B cell (primary cell): ENCODE measurements around the gene ARHGAP26. TPM values are rescaled to one million over a fixed set of nuclear protein-coding genes. Genes with fewer than 3 reads are reported as not detected.

Experiments used
- ATAC-seq: fragments of 200-7000 bp; cut with Tn5 transposase; one replicate; pipeline ENCODE4 v1.10.0; 2021; ENCODE audit warnings: low read depth, mild to moderate bottlenecking, moderate number of reproducible peaks, moderate library complexity
- CTCF ChIA-PET: fragments of 350-600 bp; sonication (Branson Sonifier 250); formaldehyde crosslinking; loops from one replicate; lab custom pipeline; 2021; ENCODE audit warnings: antibody characterized with exemption, inconsistent platforms; lab: Charles Lee
- POLR2A ChIA-PET: fragments of 350-600 bp; sonication (Branson Sonifier 250); formaldehyde crosslinking; loops from one replicate; lab custom pipeline; 2021; ENCODE audit warnings: antibody characterized with exemption; lab: Charles Lee
- DNase-seq: peaks from one replicate; pipeline ENCODE4 v3.0.0; 2013
- H2AFZ ChIP-seq: 2 replicates; pipeline ENCODE4 v1.6.1; 2012; ENCODE audit warnings: mild to moderate bottlenecking, low read depth, low read length; ENCODE audit not compliant: insufficient read depth, poor library complexity, severe bottlenecking
- H3K27ac ChIP-seq, 2 donors: 1 replicate in 1 of 2; 2 replicates in 1 of 2; pipeline ENCODE4 v1.5.1; 2012 to 2013; ENCODE audit warnings: low read length in 2 of 2, mild to moderate bottlenecking in 2 of 2, moderate library complexity in 1 of 2
- H3K27me3 ChIP-seq, 4 experiments: fragments of 200-600 bp in 1 of 4; sonication (generic) in 1 of 4; replicated peaks in 1 of 4; 1 replicate in 2 of 4; 2 replicates in 2 of 4; pipeline versions ENCODE4 v1.6.1 to v1.7.0; 2013 to 2016; ENCODE audit warnings: low read length in 3 of 4, mild to moderate bottlenecking in 2 of 4, mixed read lengths in 1 of 4, moderate library complexity in 1 of 4; ENCODE audit not compliant: insufficient read depth in 4 of 4, control insufficient read depth in 3 of 4; ENCODE audit errors: control extremely low read depth in 1 of 4
- H3K36me3 ChIP-seq, 2 experiments: replicated peaks in 1 of 2; 1 replicate in 1 of 2; 2 replicates in 1 of 2; pipeline versions ENCODE4 v1.6.1 to v1.7.1; 2013; ENCODE audit warnings: low read length in 1 of 2; ENCODE audit not compliant: insufficient read depth in 2 of 2, control insufficient read depth in 1 of 2; ENCODE audit errors: control extremely low read depth in 1 of 2, extremely low read depth in 1 of 2
- H3K4me1 ChIP-seq, 2 donors: fragments of 200-600 bp in 1 of 2; sonication (generic) in 1 of 2; 1 replicate in 1 of 2; 2 replicates in 1 of 2; pipeline versions ENCODE4 v1.5.1 to v1.6.1; 2013 to 2017; ENCODE audit warnings: low read length in 2 of 2; ENCODE audit not compliant: control insufficient read depth in 2 of 2, insufficient read depth in 2 of 2
- H3K4me2 ChIP-seq: replicated peaks from 2 replicates; pipeline ENCODE3; 2012; ENCODE audit warnings: mild to moderate bottlenecking, low read depth, low read length; ENCODE audit not compliant: poor library complexity, severe bottlenecking
- H3K4me3 ChIP-seq, 5 experiments: fragments of 200-600 bp in 1 of 5; sonication (generic) in 1 of 5; 1 replicate in 3 of 5; 2 replicates in 2 of 5; pipeline versions ENCODE4 v1.5.1 to v1.7.0; 2011 to 2016; ENCODE audit warnings: low read length in 4 of 5, mild to moderate bottlenecking in 4 of 5, low read depth in 2 of 5, control low read depth in 1 of 5, moderate library complexity in 1 of 5; ENCODE audit not compliant: insufficient read depth in 1 of 5; ENCODE audit errors: control extremely low read depth in 1 of 5, extremely low read depth in 1 of 5
- H3K79me2 ChIP-seq: fragments of 200-600 bp; sonication (generic); one replicate; pipeline ENCODE4 v1.6.0; 2016; ENCODE audit warnings: low read length; ENCODE audit not compliant: control insufficient read depth, insufficient read depth
- H3K9ac ChIP-seq: fragments of 200-600 bp; sonication (generic); 2 replicates; pipeline ENCODE4 v1.6.1; 2017; ENCODE audit warnings: mild to moderate bottlenecking, low read length, moderate library complexity
- H3K9me3 ChIP-seq, 3 donors: one replicate each; pipeline versions ENCODE4 v1.6.1 to v1.7.1; 2013; ENCODE audit warnings: low read length in 2 of 3; ENCODE audit not compliant: control insufficient read depth in 2 of 3, insufficient read depth in 1 of 3; ENCODE audit errors: control extremely low read depth in 1 of 3
- H4K20me1 ChIP-seq: 2 replicates; pipeline ENCODE4 v1.6.0; 2012; ENCODE audit warnings: mild to moderate bottlenecking, low read length; ENCODE audit not compliant: insufficient read depth, control insufficient read depth, poor library complexity, severe bottlenecking
- H3K27ac Mint-ChIP-seq: one replicate; pipeline ENCODE4 v1.8.0; 2021; ENCODE audit warnings: mixed read lengths
- H3K27me3 Mint-ChIP-seq: one replicate; pipeline ENCODE4 v1.8.0; 2021; ENCODE audit warnings: mixed read lengths
- H3K4me1 Mint-ChIP-seq: one replicate; pipeline ENCODE4 v1.8.0; 2021; ENCODE audit warnings: mixed read lengths
- H3K4me3 Mint-ChIP-seq: one replicate; pipeline ENCODE4 v1.8.0; 2021; ENCODE audit warnings: mixed read lengths
- H3K9me3 Mint-ChIP-seq: one replicate; pipeline ENCODE4 v1.8.0; 2022; ENCODE audit warnings: mixed read lengths; ENCODE audit not compliant: insufficient read depth
- EZH2 ChIP-seq: IDR thresholded peaks from 2 replicates; pipeline ENCODE4 v1.6.1; 2012; ENCODE audit warnings: borderline replicate concordance, low read depth, mild to moderate bottlenecking, moderate library complexity, low read length; ENCODE audit not compliant: insufficient read depth, poor library complexity, severe bottlenecking
- WGBS: methylation state at CpG from one replicate; pipeline ENCODE4 v1.1.5; 2013; ENCODE audit warnings: missing lambda C conversion rate; ENCODE audit not compliant: insufficient coverage; 5-methylcytosine and 5-hydroxymethylcytosine counted together
- intact Hi-C: fragments of 100-400 bp; cut with micrococcal nuclease; formaldehyde crosslinking; loops from one replicate; pipeline ENCODE4 v1.10.0; 2022
- polyA plus RNA-seq: library from polyadenylated mRNA; depleted of rRNA; stranded (reverse); fragments of >200 nt; gene quantifications from 2 replicates; pipeline ENCODE4 v1.2.3, GENCODE V29; 2012
- total RNA-seq, 2 donors: library from RNA; stranded (reverse); fragments of 120-200 nt in 1 of 2; gene quantifications; 1 replicate in 1 of 2; 2 replicates in 1 of 2; pipeline versions ENCODE4 v1.2.3 to v1.2.4, GENCODE V29; 2013 to 2022
- TF ChIP-seq, protein P1 (sequence below): fragments of 200-600 bp; IDR thresholded peaks from one replicate; pipeline ENCODE4 v1.8.0; 2022; ENCODE audit warnings: antibody characterized with exemption, mild to moderate bottlenecking

ARHGAP26 gene
- total and polyA plus RNA-seq, 2 donors (not counting 1 experiment from before 2014, with no cell fraction given), result 1.8 to 22.5 TPM

DNA sequence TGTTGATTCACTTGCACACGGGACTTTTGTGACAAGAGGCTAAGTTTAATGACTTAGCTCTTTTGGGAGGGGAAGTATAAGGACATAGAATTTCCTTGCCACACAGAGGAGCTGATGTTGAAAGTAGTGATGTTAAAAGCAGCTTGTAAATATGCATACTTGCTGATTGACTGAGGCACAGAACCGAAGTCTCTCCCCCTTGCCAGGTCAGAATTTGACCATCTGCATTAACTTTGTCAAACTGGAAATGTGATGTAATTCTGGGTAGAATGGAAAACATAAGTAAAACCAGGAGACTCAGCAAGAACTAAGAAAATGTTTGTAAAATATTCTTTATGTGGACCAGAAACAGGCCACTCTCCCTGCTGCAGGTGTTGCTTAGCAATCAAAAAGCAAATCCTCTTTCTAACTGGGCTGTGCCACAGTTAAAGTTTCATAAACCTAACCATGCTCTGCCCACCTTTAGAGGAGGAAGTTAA is 349.2 kb downstream of the ARHGAP26 start:
- 0% methylated on average over 1 of the region's 2 CpGs for WGBS

DNA sequence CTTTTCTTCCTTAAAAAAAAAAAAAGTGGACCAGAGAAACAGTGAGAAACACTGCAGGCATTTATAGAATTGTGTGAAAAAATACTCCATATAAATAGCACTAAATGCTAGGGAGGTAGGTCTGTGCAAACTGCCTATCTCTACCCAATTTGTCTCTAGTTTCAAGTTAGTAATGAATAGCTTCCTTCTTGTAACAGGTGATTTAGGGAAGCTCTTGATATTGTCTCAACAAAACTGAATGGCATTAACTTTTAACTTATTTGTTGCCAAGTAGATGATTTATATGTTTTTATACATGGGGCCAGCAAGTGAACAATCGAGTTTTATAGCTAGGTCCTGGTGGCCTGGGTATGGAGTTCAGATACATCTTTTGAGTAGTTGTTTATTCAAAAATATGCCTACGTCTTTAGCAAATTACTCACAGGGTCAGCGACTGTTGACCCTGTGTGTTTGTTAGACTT is 349.7 kb downstream of the ARHGAP26 start:
- DNase-seq (no peak), ATAC-seq (no peak)
- Histone ChIP-seq H4K20me1 (no peaks in the 10 kb centered on the region), H3K27me3 (no peaks in the 10 kb centered on the region), H2AFZ (no peak overlapping the region), H3K9me3 (no peaks in the 10 kb centered on the region), H3K4me2 (no peak overlapping the region), H3K9ac (no peak overlapping the region), H3K79me2 (no peaks in the 10 kb centered on the region), H3K27ac (no peak overlapping the region), H3K4me3 (no peak overlapping the region), H3K36me3 (no peaks in the 10 kb centered on the region), H3K4me1 (peaks cover 4 to 13% of the 10 kb centered on the region in 2 donors)
- no peak overlapping the region for H3K27ac Mint-ChIP-seq
- no peak overlapping the region for H3K4me3 Mint-ChIP-seq
- no peaks in the 10 kb centered on the region for H3K9me3 Mint-ChIP-seq
- TF ChIP-seq EZH2, result no peak
- TF ChIP-seq, protein P1, sequence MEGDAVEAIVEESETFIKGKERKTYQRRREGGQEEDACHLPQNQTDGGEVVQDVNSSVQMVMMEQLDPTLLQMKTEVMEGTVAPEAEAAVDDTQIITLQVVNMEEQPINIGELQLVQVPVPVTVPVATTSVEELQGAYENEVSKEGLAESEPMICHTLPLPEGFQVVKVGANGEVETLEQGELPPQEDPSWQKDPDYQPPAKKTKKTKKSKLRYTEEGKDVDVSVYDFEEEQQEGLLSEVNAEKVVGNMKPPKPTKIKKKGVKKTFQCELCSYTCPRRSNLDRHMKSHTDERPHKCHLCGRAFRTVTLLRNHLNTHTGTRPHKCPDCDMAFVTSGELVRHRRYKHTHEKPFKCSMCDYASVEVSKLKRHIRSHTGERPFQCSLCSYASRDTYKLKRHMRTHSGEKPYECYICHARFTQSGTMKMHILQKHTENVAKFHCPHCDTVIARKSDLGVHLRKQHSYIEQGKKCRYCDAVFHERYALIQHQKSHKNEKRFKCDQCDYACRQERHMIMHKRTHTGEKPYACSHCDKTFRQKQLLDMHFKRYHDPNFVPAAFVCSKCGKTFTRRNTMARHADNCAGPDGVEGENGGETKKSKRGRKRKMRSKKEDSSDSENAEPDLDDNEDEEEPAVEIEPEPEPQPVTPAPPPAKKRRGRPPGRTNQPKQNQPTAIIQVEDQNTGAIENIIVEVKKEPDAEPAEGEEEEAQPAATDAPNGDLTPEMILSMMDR, result no peak
- H3K27me3 Mint-ChIP-seq, result no peaks in the 10 kb centered on the region
- ChIA-PET POLR2A (no interaction called here), CTCF (interaction anchor here (0.7 kb wide), 1 partner anchor 36 kb away, joined by 3 read pairs; no protein-coding TSS in a partner anchor)
- intact Hi-C loops, result no loop called here
- 100% methylated on average over 1 of the region's 3 CpGs for WGBS
- peaks cover 19% of the 10 kb centered on the region for H3K4me1 Mint-ChIP-seq

More for the DNA sequence above, 349.2 kb downstream of the ARHGAP26 start:
- no peaks in the 10 kb centered on the region for H4K20me1 ChIP-seq
- POLR2A ChIA-PET, result no interaction called here
- ATAC-seq (no peak), DNase-seq (no peak)
- Mint-ChIP-seq H3K4me1 (peaks cover 21% of the 10 kb centered on the region), H3K27ac (no peak overlapping the region), H3K9me3 (no peaks in the 10 kb centered on the region), H3K27me3 (no peaks in the 10 kb centered on the region), H3K4me3 (no peak overlapping the region)
- H3K4me1 ChIP-seq, result peaks cover 4 to 13% of the 10 kb centered on the region in 2 donors
- H3K36me3 ChIP-seq, result no peaks in the 10 kb centered on the region
- no peak overlapping the region for H3K4me2 ChIP-seq
- H3K9me3 ChIP-seq, result no peaks in the 10 kb centered on the region
- H3K79me2 ChIP-seq, result no peaks in the 10 kb centered on the region
- H3K9ac ChIP-seq, result no peak overlapping the region
- no peak overlapping the region for H3K4me3 ChIP-seq
- TF ChIP-seq, protein P1, result no peak
- no peak for TF ChIP-seq EZH2
- no peak overlapping the region for H2AFZ ChIP-seq
- CTCF ChIA-PET, result no interaction called here
- no peak overlapping the region for H3K27ac ChIP-seq
- no peaks in the 10 kb centered on the region for H3K27me3 ChIP-seq
- intact Hi-C loops, result no loop called here
